ENCODE data around the gene IFNL1. TPM values are rescaled to one million over a fixed set of nuclear protein-coding genes. Genes with fewer than 3 reads are reported as not detected.

The IFNL1 gene
- total RNA-seq, result not detected

GRCh38 chr19:39296055-39296645, at the start of gene IFNL1:
TSS of gene IFNL1 (plus strand) at chr19:39296407. CDS start at chr19:39296422, 15 bp downstream.
- H3K36me3 ChIP-seq, result no peaks in the 10 kb centered on the region
- H3K27ac ChIP-seq, result no peak within 1 kb of the TSS
- H3K4me3 ChIP-seq, result no peak within 1 kb of the TSS
- no peak within 1 kb of the TSS for H3K9ac ChIP-seq (ENCODE audit: low read depth in 2 of 2, low read length in 2 of 2)
- H3K27me3 ChIP-seq, result no peaks in the 10 kb centered on the region
- DNase-seq, result no peak
- no peaks in the 10 kb centered on the region for H3K9me3 ChIP-seq
- no peaks in the 10 kb centered on the region for H3K4me1 ChIP-seq
- TF ChIP-seq CTCF (IDR thresholded peaks at IDR 0.05), result no peak
- intact Hi-C loops (cut with DNase I), result no loop called here

- TF ChIP-seq CTCF (IDR thresholded peaks at IDR 0.05), result no peak
- no peaks in the 10 kb centered on the region for H3K9me3 ChIP-seq
- DNase-seq, result peak; percentile 29
- no peaks in the 10 kb centered on the region for H3K36me3 ChIP-seq
- peaks cover 21% of the 10 kb centered on the region for H3K27me3 ChIP-seq
- no peak overlapping the region for H3K9ac ChIP-seq (ENCODE audit: low read depth in 2 of 2, low read length in 2 of 2)
- no peaks in the 10 kb centered on the region for H3K4me1 ChIP-seq
- no peak overlapping the region for H3K4me3 ChIP-seq
- no peak overlapping the region for H3K27ac ChIP-seq
- intact Hi-C loops (cut with DNase I), result no loop called here
Measured at GRCh38 chr19:39246951-39247669, 49.1 kb upstream of the IFNL1 start.

GRCh38 chr19:39247701-39248664, 48.2 kb upstream of the IFNL1 start:
- peaks cover 21% of the 10 kb centered on the region for H3K27me3 ChIP-seq
- no peak overlapping the region for H3K27ac ChIP-seq
- H3K4me3 ChIP-seq, result no peak overlapping the region
- DNase-seq, result no peak
- H3K36me3 ChIP-seq, result no peaks in the 10 kb centered on the region
- intact Hi-C loops (cut with DNase I), result no loop called here
- no peak overlapping the region for H3K9ac ChIP-seq (ENCODE audit: low read depth in 2 of 2, low read length in 2 of 2)
- H3K9me3 ChIP-seq, result no peaks in the 10 kb centered on the region
- no peaks in the 10 kb centered on the region for H3K4me1 ChIP-seq
- TF ChIP-seq CTCF (IDR thresholded peaks at IDR 0.05), result no peak

- Histone ChIP-seq H3K4me3 (no peak within 1 kb of the TSS), H3K27me3 (peaks cover 21% of the 10 kb centered on the region), H3K36me3 (no peaks in the 10 kb centered on the region), H3K9me3 (no peaks in the 10 kb centered on the region), H3K4me1 (no peaks in the 10 kb centered on the region), H3K9ac (ENCODE audit: low read depth in 2 of 2, low read length in 2 of 2) (no peak within 1 kb of the TSS), H3K27ac (no peak within 1 kb of the TSS)
- no peak for TF ChIP-seq CTCF (IDR thresholded peaks at IDR 0.05)
- intact Hi-C loops (cut with DNase I), result no loop called here
- no peak for DNase-seq
Measured at GRCh38 chr19:39248806-39249205, 47.4 kb upstream of the IFNL1 start, which contains the start of gene IFNL4. TSS of gene IFNL4 (minus strand) at chr19:39248856.

GRCh38 chr19:39251081-39251480, 45.1 kb upstream of the IFNL1 start:
- intact Hi-C loops (cut with DNase I), result no loop called here
- Histone ChIP-seq H3K36me3 (no peaks in the 10 kb centered on the region), H3K9me3 (no peaks in the 10 kb centered on the region), H3K4me1 (no peaks in the 10 kb centered on the region), H3K27me3 (peaks cover 21% of the 10 kb centered on the region), H3K9ac (ENCODE audit: low read depth in 2 of 2, low read length in 2 of 2) (no peak overlapping the region), H3K27ac (no peak overlapping the region), H3K4me3 (no peak overlapping the region)
- no peak for TF ChIP-seq CTCF (IDR thresholded peaks at IDR 0.05)
- DNase-seq, result no peak
